ENCODE results near the gene PLTP. TPM values are rescaled to one million over a fixed set of nuclear protein-coding genes. Genes with fewer than 3 reads are reported as not detected.
A peak's percentile ranks its signal among the peaks of the same experiment; 100 is the strongest.

PLTP gene
- total and polyA plus RNA-seq, 2 of the 13 experiments (the other 11 are each of a cell fraction or from before 2014, with no cell fraction given): 16.9 to 28.6 TPM

GRCh38 chr20:45880988-45881788 lies 30.8 kb downstream of the PLTP start, which contains the start of gene ZSWIM1 (continued):
- no peak for TF ChIP-seq MAZ (IDR thresholded peaks at IDR 0.05; ENCODE audit: borderline replicate concordance, low read depth, low read length)
- peak; percentile 59; the same call in 1 of the 2 replicates for TF ChIP-seq MAZ (CRISPR knock-in tag; IDR thresholded peaks at IDR 0.05; ENCODE audit: low read depth)
- no peak for TF ChIP-seq NFIC (IDR thresholded peaks at IDR 0.05; ENCODE audit: low read length)
- peak; percentile 85; the same call in 1 of the 2 replicates for TF ChIP-seq ZNF276 (CRISPR knock-in tag; IDR thresholded peaks at IDR 0.05; ENCODE audit: low read depth)
- TF ChIP-seq CAMTA2 (CRISPR knock-in tag; IDR thresholded peaks at IDR 0.05; ENCODE audit: borderline replicate concordance): 0 out of 2 replicates have a peak, but pooled peaks have one; percentile 60
- TF ChIP-seq SOX6 (IDR thresholded peaks at IDR 0.05): no peak
- peak; percentile 64 for TF ChIP-seq SOX6 (CRISPR knock-in tag; IDR thresholded peaks at IDR 0.05)
- peak; percentile 91 for TF ChIP-seq ATF1 (CRISPR knock-in tag; IDR thresholded peaks at IDR 0.05)
- TF ChIP-seq ZBED4 (CRISPR knock-in tag; IDR thresholded peaks at IDR 0.05; ENCODE audit: borderline replicate concordance): peak; percentile 77
- TF ChIP-seq ZHX2 (IDR thresholded peaks at IDR 0.05; ENCODE audit: low read depth): peak; percentile 43; the same call in 1 of the 2 replicates
- TF ChIP-seq ZHX2 (CRISPR knock-in tag; IDR thresholded peaks at IDR 0.05; ENCODE audit: borderline replicate concordance): no peak
- peak; percentile 61 for TF ChIP-seq ARID5B (CRISPR knock-in tag; IDR thresholded peaks at IDR 0.05)

Data from HepG2 (cell line).